Osteocyte (in vitro differentiated cells): ENCODE data around the gene ZNF277. TPM values are rescaled to one million over a fixed set of nuclear protein-coding genes. Genes with fewer than 3 reads are reported as not detected.

ENCODE experiments used
- DNase-seq: peaks from one replicate; pipeline ENCODE4 v3.0.0; 2021; ENCODE audit warnings: mixed read lengths; ENCODE audit not compliant: unreplicated experiment; ENCODE audit errors: extremely low spot score
- H3K27ac Mint-ChIP-seq: one replicate; pipeline ENCODE4 v1.8.0; 2021; ENCODE audit warnings: mild to moderate bottlenecking, mixed read lengths; ENCODE audit not compliant: unreplicated experiment
- H3K27me3 Mint-ChIP-seq: one replicate; pipeline ENCODE4 v1.8.0; 2021; ENCODE audit warnings: mixed read lengths; ENCODE audit not compliant: unreplicated experiment
- H3K36me3 Mint-ChIP-seq: one replicate; pipeline ENCODE4 v1.8.0; 2021; ENCODE audit warnings: mixed read lengths; ENCODE audit not compliant: unreplicated experiment
- H3K4me1 Mint-ChIP-seq: one replicate; pipeline ENCODE4 v1.8.0; 2021; ENCODE audit warnings: mixed read lengths; ENCODE audit not compliant: unreplicated experiment
- H3K4me3 Mint-ChIP-seq: one replicate; pipeline ENCODE4 v1.8.0; 2021; ENCODE audit warnings: mild to moderate bottlenecking, moderate library complexity, mixed read lengths; ENCODE audit not compliant: unreplicated experiment
- H3K9me3 Mint-ChIP-seq: one replicate; pipeline ENCODE4 v1.8.0; 2021; ENCODE audit warnings: mixed read lengths; ENCODE audit not compliant: unreplicated experiment
- CTCF ChIP-seq: fragments of 200-600 bp; sonication (generic); IDR thresholded peaks from 2 replicates; pipeline ENCODE4 v1.5.0; 2021; ENCODE audit warnings: antibody characterized with exemption, mild to moderate bottlenecking, moderate library complexity
- total RNA-seq: library from RNA; stranded (reverse); gene quantifications from 2 replicates; pipeline ENCODE4 v1.2.1, GENCODE V29; 2021

The ZNF277 gene
- total RNA-seq, 1 donor from 2014 or later = 28.1 TPM

GRCh38 chr7:112167147-112167546, 39.3 kb upstream of the ZNF277 start:
- no peaks in the 10 kb centered on the region for H3K36me3 Mint-ChIP-seq
- H3K27ac Mint-ChIP-seq = no peak overlapping the region
- no peak for TF ChIP-seq CTCF
- H3K4me3 Mint-ChIP-seq = no peak overlapping the region
- H3K27me3 Mint-ChIP-seq = no peaks in the 10 kb centered on the region
- no peaks in the 10 kb centered on the region for H3K9me3 Mint-ChIP-seq
- H3K4me1 Mint-ChIP-seq = peaks cover 23% of the 10 kb centered on the region
- DNase-seq = no peak

GRCh38 chr7:112168915-112169314, 37.6 kb upstream of the ZNF277 start:
- H3K9me3 Mint-ChIP-seq = no peaks in the 10 kb centered on the region
- TF ChIP-seq CTCF = no peak
- H3K4me1 Mint-ChIP-seq = peaks cover 25% of the 10 kb centered on the region
- no peak overlapping the region for H3K4me3 Mint-ChIP-seq
- H3K27ac Mint-ChIP-seq = no peak overlapping the region
- DNase-seq = no peak
- H3K36me3 Mint-ChIP-seq = no peaks in the 10 kb centered on the region
- H3K27me3 Mint-ChIP-seq = no peaks in the 10 kb centered on the region

GRCh38 chr7:112171673-112172072, 34.8 kb upstream of the ZNF277 start:
- peaks cover 30% of the 10 kb centered on the region for H3K4me1 Mint-ChIP-seq
- no peaks in the 10 kb centered on the region for H3K9me3 Mint-ChIP-seq
- no peaks in the 10 kb centered on the region for H3K36me3 Mint-ChIP-seq
- no peaks in the 10 kb centered on the region for H3K27me3 Mint-ChIP-seq
- DNase-seq = no peak
- TF ChIP-seq CTCF = no peak
- no peak overlapping the region for H3K27ac Mint-ChIP-seq
- H3K4me3 Mint-ChIP-seq = no peak overlapping the region

- DNase-seq = no peak
- Mint-ChIP-seq H3K9me3 (no peaks in the 10 kb centered on the region), H3K4me1 (peaks cover 24% of the 10 kb centered on the region), H3K4me3 (no peak overlapping the region), H3K36me3 (no peaks in the 10 kb centered on the region), H3K27me3 (no peaks in the 10 kb centered on the region), H3K27ac (peak overlapping the region; percentile 28)
- TF ChIP-seq CTCF = no peak
Observed at GRCh38 chr7:112172870-112173567, 33.5 kb upstream of the ZNF277 start.

GRCh38 chr7:112173568-112173905, 33.0 kb upstream of the ZNF277 start:
- Mint-ChIP-seq H3K27ac (peak overlapping the region; percentile 28), H3K27me3 (no peaks in the 10 kb centered on the region), H3K9me3 (no peaks in the 10 kb centered on the region), H3K4me3 (no peak overlapping the region), H3K4me1 (peaks cover 24% of the 10 kb centered on the region), H3K36me3 (no peaks in the 10 kb centered on the region)
- no peak for TF ChIP-seq CTCF
- DNase-seq = no peak
